Measurements from ENCODE around the gene PGM1. TPM values are rescaled to one million over a fixed set of nuclear protein-coding genes. Genes with fewer than 3 reads are reported as not detected.

PGM1 gene
- total and polyA plus RNA-seq, 2 of the 4 experiments (the other 2 are of a cell fraction), result 42.6 to 94.5 TPM

DNA sequence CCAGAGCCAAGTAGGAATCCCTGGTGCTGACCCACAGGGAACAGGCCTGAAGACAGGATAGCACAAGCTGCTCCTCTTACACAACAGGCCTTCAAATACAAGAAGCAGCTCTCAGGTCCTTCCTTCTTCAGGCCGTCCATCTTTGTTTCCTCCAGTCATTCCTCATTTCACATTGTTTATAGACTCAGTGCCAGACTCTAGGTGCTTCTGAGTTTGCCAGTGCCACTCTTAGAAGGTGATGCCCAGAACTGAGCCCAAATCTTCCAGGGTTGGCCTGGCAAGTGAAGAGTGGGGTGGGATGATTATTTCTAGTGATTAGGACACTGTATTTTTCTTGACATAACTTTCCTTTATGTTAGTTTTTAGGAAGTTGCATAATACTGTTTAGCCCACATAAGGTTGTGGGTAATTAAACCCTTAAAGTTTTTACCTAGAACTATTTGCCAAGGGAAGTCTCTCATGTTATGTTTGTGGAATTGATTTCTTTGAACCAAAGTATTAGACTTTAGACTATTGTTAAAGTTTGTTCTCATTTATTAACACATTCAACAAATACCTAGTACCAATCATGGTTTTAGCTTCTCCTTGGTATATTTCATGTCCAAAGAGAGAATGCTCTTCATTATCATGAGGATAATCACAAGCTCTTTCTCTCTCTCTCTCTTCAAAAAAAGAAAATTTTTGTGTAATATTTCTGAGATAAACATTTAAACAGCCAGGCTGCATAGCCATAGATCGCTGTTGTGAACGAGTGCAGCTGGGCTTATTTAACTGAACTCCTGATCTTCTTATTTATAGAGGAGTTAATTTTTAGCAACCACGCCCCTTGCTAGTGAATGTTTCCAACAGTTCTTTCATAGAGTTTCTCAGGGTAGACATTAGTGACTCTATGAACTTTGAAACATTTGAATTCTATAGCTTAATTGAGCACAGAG lies 47.7 kb downstream of the PGM1 start:
- in situ Hi-C loops (cut with MboI; ENCODE audit: low sequenced_read_pairs), result no loop called here
- POLR2A ChIA-PET (ENCODE audit: unreplicated experiment), result no interaction called here
- peaks cover 17% of the 10 kb centered on the region for H3K36me3 ChIP-seq (ENCODE audit: control insufficient read depth, insufficient read depth, low read length)
- peaks cover 2% of the 10 kb centered on the region; the same call in 1 of the 2 replicates for H3K4me1 ChIP-seq (ENCODE audit: control insufficient read depth, insufficient read depth, low read length)
- H3K9me1 ChIP-seq (ENCODE audit: insufficient read depth, low read length), result peaks cover 11% of the 10 kb centered on the region
- dilution Hi-C loops (cut with HindIII; ENCODE audit: low sequenced_read_pairs, unreplicated experiment), result no loop called here
- no CpG with 5 or more reads among the region's 4 CpGs for WGBS, 2 experiments (ENCODE audit: extremely low coverage in 2 of 2, insufficient read length in 1 of 2)
- H3K23ac ChIP-seq (ENCODE audit: low read depth, low read length), result no peak overlapping the region
- H2BK20ac ChIP-seq (ENCODE audit: low read depth, low read length), result no peak overlapping the region
- no peak overlapping the region for H4K91ac ChIP-seq (ENCODE audit: insufficient read depth, low read depth, low read length)
- H2BK120ac ChIP-seq (ENCODE audit: low read depth, low read length), result no peak overlapping the region
- H3K4ac ChIP-seq (ENCODE audit: low read depth, low read length), result no peak overlapping the region
- no peak overlapping the region for H3K4me3 ChIP-seq (ENCODE audit: insufficient read depth, low read depth, low read length)
- no peak overlapping the region for H3K27ac ChIP-seq (ENCODE audit: insufficient read depth, low read length)
- H3K14ac ChIP-seq (replicated peaks; ENCODE audit: low read depth, low read length), result no peak overlapping the region
- no peak overlapping the region for H3K18ac ChIP-seq (ENCODE audit: low read depth, low read length)
- no peaks in the 10 kb centered on the region for H3K27me3 ChIP-seq (ENCODE audit: control insufficient read depth, insufficient read depth, low read length)
- no peak overlapping the region for H2AFZ ChIP-seq (replicated peaks; ENCODE audit: low read length, poor library complexity)
- DNase-seq (no peak), ATAC-seq (ENCODE audit: low read depth) (no peak)
- no peak overlapping the region for H3K4me2 ChIP-seq (ENCODE audit: low read depth, low read length)
- no peak overlapping the region for H4K5ac ChIP-seq (ENCODE audit: low read depth, low read length)
- H2BK5ac ChIP-seq (ENCODE audit: low read depth, low read length, poor library complexity, severe bottlenecking), result no peak overlapping the region
- H3K56ac ChIP-seq (ENCODE audit: extremely low read depth, insufficient read depth, low read length), result no peak overlapping the region
- no peaks in the 10 kb centered on the region; the same call in 1 of the 2 replicates for H4K20me1 ChIP-seq (ENCODE audit: insufficient read depth, low read length)
- no peak overlapping the region for H2AK9ac ChIP-seq (replicated peaks; ENCODE audit: low read depth, low read length, poor library complexity)
- no peaks in the 10 kb centered on the region for H3K79me1 ChIP-seq (ENCODE audit: low read depth in 1 of 2, low read length in 2 of 2)
- BruUV-seq (replicated peaks), result no TSS peak
- H4K8ac ChIP-seq (ENCODE audit: low read depth in 2 of 2, low read length in 2 of 2), result no peak overlapping the region
- no peak overlapping the region for H3K9ac ChIP-seq (ENCODE audit: low read depth, low read length)
- H2AK5ac ChIP-seq (ENCODE audit: low read depth, low read length), result no peak overlapping the region
- intact Hi-C loops (cut with micrococcal nuclease), result no loop called here
- no peaks in the 10 kb centered on the region for H3K9me3 ChIP-seq (ENCODE audit: control insufficient read depth, insufficient read depth, low read length)
- TF ChIP-seq, protein P1, sequence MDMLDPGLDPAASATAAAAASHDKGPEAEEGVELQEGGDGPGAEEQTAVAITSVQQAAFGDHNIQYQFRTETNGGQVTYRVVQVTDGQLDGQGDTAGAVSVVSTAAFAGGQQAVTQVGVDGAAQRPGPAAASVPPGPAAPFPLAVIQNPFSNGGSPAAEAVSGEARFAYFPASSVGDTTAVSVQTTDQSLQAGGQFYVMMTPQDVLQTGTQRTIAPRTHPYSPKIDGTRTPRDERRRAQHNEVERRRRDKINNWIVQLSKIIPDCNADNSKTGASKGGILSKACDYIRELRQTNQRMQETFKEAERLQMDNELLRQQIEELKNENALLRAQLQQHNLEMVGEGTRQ (IDR thresholded peaks at IDR 0.05; ENCODE audit: low read depth, low read length), result no peak
- TF ChIP-seq MXI1 (IDR thresholded peaks at IDR 0.05; ENCODE audit: borderline replicate concordance, low read depth, low read length) (no peak), ELK1 (IDR thresholded peaks at IDR 0.05; ENCODE audit: borderline replicate concordance, low read depth, low read length) (no peak), CEBPB (IDR thresholded peaks at IDR 0.05; ENCODE audit: low read depth, low read length) (no peak), POLR2A (IDR thresholded peaks at IDR 0.05; ENCODE audit: low read depth, low read length) (no peak), RFX5 (IDR thresholded peaks at IDR 0.05; ENCODE audit: low read depth, low read length) (no peak), RCOR1 (IDR thresholded peaks at IDR 0.05; ENCODE audit: insufficient replicate concordance, low read length) (no peak)
- CTCF ChIA-PET, result interaction anchor here (1.1 kb wide), 1 partner anchor 15 kb away, joined by 3 read pairs; no protein-coding TSS in a partner anchor
- no peak overlapping the region for H2BK15ac ChIP-seq (ENCODE audit: low read depth, low read length)

Data from IMR-90 (cell line).